ENCODE measurements around the gene PLXNA4.

PLXNA4 gene

GRCh38 chr7:132150711-132151110 is 425.6 kb downstream of the PLXNA4 start:
- H3K4me1 ChIP-seq (ENCODE audit: control insufficient read depth, insufficient read depth, low read length, unreplicated experiment), result no peaks in the 10 kb centered on the region
- H3K4me3 ChIP-seq (ENCODE audit: low read depth, low read length), result no peak overlapping the region
- no peaks in the 10 kb centered on the region for H3K27me3 ChIP-seq (ENCODE audit: insufficient read depth, low read length)

GRCh38 chr7:132149436-132150304 is 426.6 kb downstream of the PLXNA4 start:
- no peak overlapping the region for H3K27ac ChIP-seq (ENCODE audit: low read depth, low read length)
- no peak overlapping the region for H2AFZ ChIP-seq (ENCODE audit: low read length, unreplicated experiment)
- no peaks in the 10 kb centered on the region for H3K36me3 ChIP-seq (ENCODE audit: insufficient read depth, low read length)
- no peaks in the 10 kb centered on the region for H3K4me1 ChIP-seq (ENCODE audit: control insufficient read depth, insufficient read depth, low read length, unreplicated experiment)
- H3K27me3 ChIP-seq (ENCODE audit: insufficient read depth, low read length), result no peaks in the 10 kb centered on the region
- no peaks in the 10 kb centered on the region for H3K79me2 ChIP-seq (ENCODE audit: control insufficient read depth, insufficient read depth, low read length, unreplicated experiment)
- H3K4me3 ChIP-seq (ENCODE audit: low read depth, low read length), result no peak overlapping the region

More at GRCh38 chr7:132150711-132151110, 425.6 kb downstream of the PLXNA4 start:
- H3K36me3 ChIP-seq (ENCODE audit: insufficient read depth, low read length), result no peaks in the 10 kb centered on the region
- no peak overlapping the region for H2AFZ ChIP-seq (ENCODE audit: low read length, unreplicated experiment)
- no peak overlapping the region for H3K27ac ChIP-seq (ENCODE audit: low read depth, low read length)
- no peaks in the 10 kb centered on the region for H3K79me2 ChIP-seq (ENCODE audit: control insufficient read depth, insufficient read depth, low read length, unreplicated experiment)

- H2AFZ ChIP-seq (ENCODE audit: low read length, unreplicated experiment), result no peak overlapping the region
- no peak overlapping the region for H3K4me3 ChIP-seq (ENCODE audit: low read depth, low read length)
- H3K79me2 ChIP-seq (ENCODE audit: control insufficient read depth, insufficient read depth, low read length, unreplicated experiment), result no peaks in the 10 kb centered on the region
- no peaks in the 10 kb centered on the region for H3K36me3 ChIP-seq (ENCODE audit: insufficient read depth, low read length)
- H3K27ac ChIP-seq (ENCODE audit: low read depth, low read length), result no peak overlapping the region
- H3K27me3 ChIP-seq (ENCODE audit: insufficient read depth, low read length), result no peaks in the 10 kb centered on the region
- H3K4me1 ChIP-seq (ENCODE audit: control insufficient read depth, insufficient read depth, low read length, unreplicated experiment), result no peaks in the 10 kb centered on the region
These were observed 427.4 kb downstream of the PLXNA4 start for GRCh38 chr7:132148876-132149275.

GRCh38 chr7:132145466-132145865 is 430.8 kb downstream of the PLXNA4 start:
- no peaks in the 10 kb centered on the region for H3K36me3 ChIP-seq (ENCODE audit: insufficient read depth, low read length)
- no peaks in the 10 kb centered on the region for H3K4me1 ChIP-seq (ENCODE audit: control insufficient read depth, insufficient read depth, low read length, unreplicated experiment)
- H3K27me3 ChIP-seq (ENCODE audit: insufficient read depth, low read length), result no peaks in the 10 kb centered on the region
- no peak overlapping the region for H3K27ac ChIP-seq (ENCODE audit: low read depth, low read length)
- H3K79me2 ChIP-seq (ENCODE audit: control insufficient read depth, insufficient read depth, low read length, unreplicated experiment), result no peaks in the 10 kb centered on the region
- no peak overlapping the region for H3K4me3 ChIP-seq (ENCODE audit: low read depth, low read length)
- H2AFZ ChIP-seq (ENCODE audit: low read length, unreplicated experiment), result no peak overlapping the region

GRCh38 chr7:132145063-132145462 is 431.2 kb downstream of the PLXNA4 start:
- Histone ChIP-seq H3K27me3 (ENCODE audit: insufficient read depth, low read length) (no peaks in the 10 kb centered on the region), H2AFZ (ENCODE audit: low read length, unreplicated experiment) (no peak overlapping the region), H3K36me3 (ENCODE audit: insufficient read depth, low read length) (no peaks in the 10 kb centered on the region), H3K4me1 (ENCODE audit: control insufficient read depth, insufficient read depth, low read length, unreplicated experiment) (no peaks in the 10 kb centered on the region), H3K27ac (ENCODE audit: low read depth, low read length) (no peak overlapping the region), H3K4me3 (ENCODE audit: low read depth, low read length) (no peak overlapping the region), H3K79me2 (ENCODE audit: control insufficient read depth, insufficient read depth, low read length, unreplicated experiment) (no peaks in the 10 kb centered on the region)

- H3K79me2 ChIP-seq (ENCODE audit: control insufficient read depth, insufficient read depth, low read length, unreplicated experiment), result no peaks in the 10 kb centered on the region
- no peaks in the 10 kb centered on the region for H3K27me3 ChIP-seq (ENCODE audit: insufficient read depth, low read length)
- no peak overlapping the region for H3K27ac ChIP-seq (ENCODE audit: low read depth, low read length)
- no peak overlapping the region for H3K4me3 ChIP-seq (ENCODE audit: low read depth, low read length)
- no peaks in the 10 kb centered on the region for H3K4me1 ChIP-seq (ENCODE audit: control insufficient read depth, insufficient read depth, low read length, unreplicated experiment)
- H2AFZ ChIP-seq (ENCODE audit: low read length, unreplicated experiment), result no peak overlapping the region
- H3K36me3 ChIP-seq (ENCODE audit: insufficient read depth, low read length), result no peaks in the 10 kb centered on the region
These were observed 434.3 kb downstream of the PLXNA4 start for GRCh38 chr7:132142006-132142405.

GRCh38 chr7:132141109-132141508 is 435.2 kb downstream of the PLXNA4 start:
- Histone ChIP-seq H3K27me3 (ENCODE audit: insufficient read depth, low read length) (no peaks in the 10 kb centered on the region), H3K4me1 (ENCODE audit: control insufficient read depth, insufficient read depth, low read length, unreplicated experiment) (no peaks in the 10 kb centered on the region), H3K4me3 (ENCODE audit: low read depth, low read length) (no peak overlapping the region), H3K36me3 (ENCODE audit: insufficient read depth, low read length) (no peaks in the 10 kb centered on the region), H3K79me2 (ENCODE audit: control insufficient read depth, insufficient read depth, low read length, unreplicated experiment) (no peaks in the 10 kb centered on the region), H3K27ac (ENCODE audit: low read depth, low read length) (no peak overlapping the region), H2AFZ (ENCODE audit: low read length, unreplicated experiment) (no peak overlapping the region)

- H2AFZ ChIP-seq (ENCODE audit: low read length, unreplicated experiment), result no peak overlapping the region
- no peaks in the 10 kb centered on the region for H3K36me3 ChIP-seq (ENCODE audit: insufficient read depth, low read length)
- H3K27ac ChIP-seq (ENCODE audit: low read depth, low read length), result no peak overlapping the region
- H3K27me3 ChIP-seq (ENCODE audit: insufficient read depth, low read length), result no peaks in the 10 kb centered on the region
- H3K79me2 ChIP-seq (ENCODE audit: control insufficient read depth, insufficient read depth, low read length, unreplicated experiment), result no peaks in the 10 kb centered on the region
- H3K4me1 ChIP-seq (ENCODE audit: control insufficient read depth, insufficient read depth, low read length, unreplicated experiment), result no peaks in the 10 kb centered on the region
- no peak overlapping the region for H3K4me3 ChIP-seq (ENCODE audit: low read depth, low read length)
These were observed 435.9 kb downstream of the PLXNA4 start for GRCh38 chr7:132140341-132140740.

- H3K27me3 ChIP-seq (ENCODE audit: insufficient read depth, low read length), result no peaks in the 10 kb centered on the region
- H3K27ac ChIP-seq (ENCODE audit: low read depth, low read length), result no peak overlapping the region
- H3K79me2 ChIP-seq (ENCODE audit: control insufficient read depth, insufficient read depth, low read length, unreplicated experiment), result no peaks in the 10 kb centered on the region
- H2AFZ ChIP-seq (ENCODE audit: low read length, unreplicated experiment), result no peak overlapping the region
- H3K36me3 ChIP-seq (ENCODE audit: insufficient read depth, low read length), result no peaks in the 10 kb centered on the region
- H3K4me3 ChIP-seq (ENCODE audit: low read depth, low read length), result no peak overlapping the region
- H3K4me1 ChIP-seq (ENCODE audit: control insufficient read depth, insufficient read depth, low read length, unreplicated experiment), result no peaks in the 10 kb centered on the region
These were observed 437.5 kb downstream of the PLXNA4 start for GRCh38 chr7:132138817-132139216.

GRCh38 chr7:132137681-132138080 is 438.6 kb downstream of the PLXNA4 start:
- no peaks in the 10 kb centered on the region for H3K36me3 ChIP-seq (ENCODE audit: insufficient read depth, low read length)
- no peaks in the 10 kb centered on the region for H3K27me3 ChIP-seq (ENCODE audit: insufficient read depth, low read length)
- no peaks in the 10 kb centered on the region for H3K79me2 ChIP-seq (ENCODE audit: control insufficient read depth, insufficient read depth, low read length, unreplicated experiment)
- H2AFZ ChIP-seq (ENCODE audit: low read length, unreplicated experiment), result no peak overlapping the region
- no peaks in the 10 kb centered on the region for H3K4me1 ChIP-seq (ENCODE audit: control insufficient read depth, insufficient read depth, low read length, unreplicated experiment)
- H3K4me3 ChIP-seq (ENCODE audit: low read depth, low read length), result no peak overlapping the region
- no peak overlapping the region for H3K27ac ChIP-seq (ENCODE audit: low read depth, low read length)

- no peaks in the 10 kb centered on the region for H3K27me3 ChIP-seq (ENCODE audit: insufficient read depth, low read length)
- no peaks in the 10 kb centered on the region for H3K79me2 ChIP-seq (ENCODE audit: control insufficient read depth, insufficient read depth, low read length, unreplicated experiment)
- H3K4me3 ChIP-seq (ENCODE audit: low read depth, low read length), result no peak overlapping the region
- H2AFZ ChIP-seq (ENCODE audit: low read length, unreplicated experiment), result no peak overlapping the region
- H3K27ac ChIP-seq (ENCODE audit: low read depth, low read length), result no peak overlapping the region
- H3K4me1 ChIP-seq (ENCODE audit: control insufficient read depth, insufficient read depth, low read length, unreplicated experiment), result no peaks in the 10 kb centered on the region
- H3K36me3 ChIP-seq (ENCODE audit: insufficient read depth, low read length), result no peaks in the 10 kb centered on the region
These were observed 440.4 kb downstream of the PLXNA4 start for GRCh38 chr7:132135746-132136385.
